ENCODE data around the gene GUCY1A2.
A peak's percentile ranks its signal among the peaks of the same experiment; 100 is the strongest.
"Not testable (repeated sequence)": the region's sequence is repeated elsewhere in the genome, so short reads cannot be mapped to it uniquely, and the experiment has no call there.

GUCY1A2 gene

GRCh38 chr11:107018219-107018901 lies at the start of gene GUCY1A2:
Gene GUCY1A2 (minus strand): TSS chr11:107018476. CDS start chr11:107018055, 421 bp downstream.
- DNase-seq (ENCODE audit: low spot score) = peak; percentile 53
- TF ChIP-seq CTCF (IDR thresholded peaks at IDR 0.05; ENCODE audit: borderline replicate concordance, control extremely low read depth, extremely low read depth, insufficient read depth, missing control alignments) = no peak
- in situ Hi-C loops (cut with MboI; ENCODE audit: low sequenced_read_pairs, unreplicated experiment) = loop anchor here (25.0 kb wide), 1 partner anchor 281 kb away; no protein-coding TSS in a partner anchor

GRCh38 chr11:107054391-107054790 lies 36.1 kb upstream of the GUCY1A2 start:
- in situ Hi-C loops (cut with MboI; ENCODE audit: low sequenced_read_pairs, unreplicated experiment) = no loop called here
- no peak for DNase-seq (ENCODE audit: low spot score)
- TF ChIP-seq CTCF (IDR thresholded peaks at IDR 0.05; ENCODE audit: borderline replicate concordance, control extremely low read depth, extremely low read depth, insufficient read depth, missing control alignments) = no peak

- in situ Hi-C loops (cut with MboI; ENCODE audit: low sequenced_read_pairs, unreplicated experiment); DNase-seq (ENCODE audit: low spot score): not testable (repeated sequence)
These were observed 33.1 kb upstream of the GUCY1A2 start for GRCh38 chr11:107051332-107051731.

GRCh38 chr11:107050899-107051298 lies 32.6 kb upstream of the GUCY1A2 start:
- DNase-seq (ENCODE audit: low spot score); in situ Hi-C loops (cut with MboI; ENCODE audit: low sequenced_read_pairs, unreplicated experiment): not testable (repeated sequence)

GRCh38 chr11:107050121-107050520 lies 31.8 kb upstream of the GUCY1A2 start:
- DNase-seq (ENCODE audit: low spot score) = no peak
- in situ Hi-C loops (cut with MboI; ENCODE audit: low sequenced_read_pairs, unreplicated experiment) = no loop called here
- TF ChIP-seq CTCF (IDR thresholded peaks at IDR 0.05; ENCODE audit: borderline replicate concordance, control extremely low read depth, extremely low read depth, insufficient read depth, missing control alignments) = no peak

- in situ Hi-C loops (cut with MboI; ENCODE audit: low sequenced_read_pairs, unreplicated experiment) = no loop called here
- no peak for DNase-seq (ENCODE audit: low spot score)
- TF ChIP-seq CTCF (IDR thresholded peaks at IDR 0.05; ENCODE audit: borderline replicate concordance, control extremely low read depth, extremely low read depth, insufficient read depth, missing control alignments) = no peak
These were observed 26.2 kb upstream of the GUCY1A2 start for GRCh38 chr11:107044503-107044902.

GRCh38 chr11:107043242-107044006 lies 25.1 kb upstream of the GUCY1A2 start:
- in situ Hi-C loops (cut with MboI; ENCODE audit: low sequenced_read_pairs, unreplicated experiment) = no loop called here
- no peak for TF ChIP-seq CTCF (IDR thresholded peaks at IDR 0.05; ENCODE audit: borderline replicate concordance, control extremely low read depth, extremely low read depth, insufficient read depth, missing control alignments)
- peak; percentile 42 for DNase-seq (ENCODE audit: low spot score)
